ENCODE data around the gene GPR17. TPM values are rescaled to one million over a fixed set of nuclear protein-coding genes. Genes with fewer than 3 reads are reported as not detected.

The GPR17 gene
- total RNA-seq, 4 donors from 2014 or later, result not detected

DNA sequence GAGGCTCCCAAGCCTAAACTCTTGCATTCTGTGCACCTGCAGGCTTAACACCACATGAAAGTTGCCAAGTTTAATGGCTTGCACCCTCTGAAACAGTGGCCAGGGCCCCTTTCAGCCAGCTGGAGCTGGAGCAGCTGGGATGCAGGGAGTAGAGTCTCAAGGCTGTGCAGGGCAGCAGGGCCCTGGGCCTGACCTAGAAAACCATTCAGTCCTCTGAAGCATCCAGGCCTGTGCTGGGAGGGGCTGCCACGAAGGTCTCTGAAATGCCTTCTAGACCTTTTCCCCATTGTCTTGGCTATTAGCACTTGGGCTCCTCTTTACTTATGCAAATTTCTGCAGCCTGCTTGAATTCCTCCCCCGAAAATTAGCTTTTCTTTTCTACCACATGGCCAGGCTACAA, 44.7 kb downstream of the GPR17 start:
- peaks cover 0 to 4% (median 0%) of the 10 kb centered on the region in 4 donors for H3K4me1 ChIP-seq
- no peak for TF ChIP-seq CTCF (IDR thresholded peaks at IDR 0.05)
- TF ChIP-seq POLR2A (IDR thresholded peaks at IDR 0.05), result no peak
- peaks cover 0 to 5% (median 2%) of the 10 kb centered on the region in 4 donors for H3K9me3 ChIP-seq
- no peaks in the 10 kb centered on the region for H3K36me3 ChIP-seq
- H3K27ac ChIP-seq, result no peak overlapping the region
- no peak for DNase-seq
- H3K27me3 ChIP-seq, result no peaks in the 10 kb centered on the region
- no peak overlapping the region for H3K4me3 ChIP-seq

DNA sequence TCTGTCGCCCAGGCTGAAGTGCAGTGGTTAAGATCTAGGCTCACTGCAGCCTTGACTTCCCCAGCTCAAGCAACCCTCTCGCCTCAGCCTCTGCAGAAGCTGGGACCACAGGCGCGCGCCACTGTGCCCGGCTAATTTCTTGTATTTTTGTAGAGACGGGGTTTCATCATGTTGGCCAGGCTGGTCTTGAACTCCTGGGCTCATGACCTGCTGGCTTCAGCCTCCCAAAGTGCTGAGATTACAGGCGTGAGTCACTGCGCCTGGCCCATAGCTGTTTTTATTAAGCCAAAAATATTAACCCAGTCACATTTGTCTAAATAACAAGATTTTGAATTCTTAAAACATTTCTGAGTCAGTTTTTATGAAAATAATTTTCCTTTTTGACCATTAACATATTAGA, 49.0 kb downstream of the GPR17 start:
- peaks cover 0 to 5% (median under 1%) of the 10 kb centered on the region in 4 donors for H3K4me1 ChIP-seq
- TF ChIP-seq POLR2A (IDR thresholded peaks at IDR 0.05) (no peak), CTCF (IDR thresholded peaks at IDR 0.05) (no peak)
- H3K36me3 ChIP-seq, result no peaks in the 10 kb centered on the region
- DNase-seq, result no peak
- H3K4me3 ChIP-seq, result peak overlapping the region in 1 of 4 donors; percentile 23
- H3K9me3 ChIP-seq, result peaks cover 0 to 5% (median 2%) of the 10 kb centered on the region in 4 donors
- no peaks in the 10 kb centered on the region for H3K27me3 ChIP-seq
- no peak overlapping the region for H3K27ac ChIP-seq

GRCh38 chr2:127695491-127696472, 49.8 kb downstream of the GPR17 start:
- Histone ChIP-seq H3K27ac (no peak overlapping the region), H3K9me3 (peaks cover 0 to under 1% (median 0%) of the 10 kb centered on the region in 4 donors), H3K27me3 (no peaks in the 10 kb centered on the region), H3K36me3 (no peaks in the 10 kb centered on the region), H3K4me1 (peaks cover 0 to 5% (median 5%) of the 10 kb centered on the region in 4 donors), H3K4me3 (peak overlapping the region; percentile 11 to 47 (median 30))
- TF ChIP-seq CTCF (IDR thresholded peaks at IDR 0.05), result peak in 4 of 6 experiments; percentile 24 to 55 (median 38)
- TF ChIP-seq POLR2A (IDR thresholded peaks at IDR 0.05), result no peak
- DNase-seq, result peak; percentile 70 to 76 (median 72)

DNA sequence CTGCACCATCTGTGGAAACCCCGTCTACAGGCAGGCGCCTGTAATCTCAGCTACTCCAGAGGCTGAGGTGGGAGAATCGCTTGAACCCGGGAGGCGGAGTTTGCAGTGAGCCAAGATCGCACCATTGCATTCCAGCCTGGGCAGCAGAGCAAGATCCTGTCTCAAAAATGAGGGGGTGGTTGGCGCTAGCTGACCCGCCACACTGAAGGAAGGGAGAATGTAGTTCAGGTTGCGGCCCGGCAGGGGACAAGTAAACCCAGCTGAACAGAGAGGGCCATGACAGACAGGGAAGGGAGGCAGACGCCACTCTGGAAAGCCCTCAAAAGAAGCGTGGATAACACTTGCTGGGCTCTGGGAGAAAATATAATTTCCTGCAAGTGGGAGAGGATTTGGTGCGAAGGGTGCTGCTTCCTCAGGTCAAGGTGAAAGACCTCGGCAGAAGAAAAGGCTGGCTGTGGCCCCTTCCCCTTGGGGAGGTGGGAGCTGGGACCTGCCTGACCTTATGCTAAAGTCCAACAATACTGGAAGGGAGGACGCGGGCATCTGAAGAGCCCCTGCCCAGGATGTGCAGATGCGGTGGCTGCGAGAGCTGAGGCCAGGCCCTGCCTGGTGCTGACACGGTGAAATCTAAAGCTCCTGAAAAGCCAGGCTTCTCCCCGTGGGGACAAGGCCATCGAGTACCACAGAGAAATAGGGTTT, 51.7 kb downstream of the GPR17 start:
- TF ChIP-seq CTCF (IDR thresholded peaks at IDR 0.05), result no peak
- TF ChIP-seq POLR2A (IDR thresholded peaks at IDR 0.05), result no peak
- Histone ChIP-seq H3K27ac (no peak overlapping the region), H3K4me3 (no peak overlapping the region), H3K4me1 (peaks cover 0 to 10% (median 7%) of the 10 kb centered on the region in 4 donors), H3K36me3 (no peaks in the 10 kb centered on the region), H3K9me3 (no peaks in the 10 kb centered on the region), H3K27me3 (no peaks in the 10 kb centered on the region)
- DNase-seq, result no peak

- Histone ChIP-seq H3K36me3 (no peaks in the 10 kb centered on the region), H3K9me3 (no peaks in the 10 kb centered on the region), H3K4me3 (no peak overlapping the region), H3K27me3 (no peaks in the 10 kb centered on the region), H3K4me1 (peaks cover 0 to 21% (median 14%) of the 10 kb centered on the region in 4 donors), H3K27ac (no peak overlapping the region)
- DNase-seq, result no peak
- no peak for TF ChIP-seq POLR2A (IDR thresholded peaks at IDR 0.05)
- TF ChIP-seq CTCF (IDR thresholded peaks at IDR 0.05), result no peak
Measured at GRCh38 chr2:127698553-127699355, 52.8 kb downstream of the GPR17 start.
